ENCODE results near the gene EPHA10. TPM values are rescaled to one million over a fixed set of nuclear protein-coding genes. Genes with fewer than 3 reads are reported as not detected.

The EPHA10 gene
- total RNA-seq, 2 donors from 2014 or later: 0.22 TPM; not detected in 1

DNA sequence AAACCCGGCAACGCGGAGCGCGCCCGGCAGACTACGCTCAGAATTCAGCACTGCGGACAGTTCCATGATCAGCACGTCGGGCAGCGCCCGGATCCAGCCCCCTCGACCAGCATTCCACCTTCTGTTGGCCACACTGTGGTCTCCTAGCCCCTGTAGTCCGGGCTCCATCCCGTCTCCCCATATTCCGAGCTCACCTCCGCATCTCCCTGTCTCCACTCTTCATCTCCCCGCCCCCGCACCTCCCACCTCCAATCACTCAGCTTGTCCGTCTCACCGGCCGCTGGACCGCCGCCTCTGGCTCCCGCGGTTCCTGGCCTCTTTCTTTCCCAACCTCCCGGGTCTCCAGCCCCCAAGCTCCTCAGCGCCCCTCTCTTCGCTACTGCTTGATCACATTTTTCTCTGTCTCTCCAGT is 500 bp downstream of the EPHA10 start:
- no peak for DNase-seq (ENCODE audit: low spot score)
- Histone ChIP-seq H3K27me3 (peaks cover 3 to 27% of the 10 kb centered on the region in 2 donors), H3K4me3 (no peak overlapping the region), H3K36me3 (no peaks in the 10 kb centered on the region), H3K4me1 (peaks cover 0 to 4% of the 10 kb centered on the region in 2 donors), H3K9me3 (no peaks in the 10 kb centered on the region), H3K27ac (no peak overlapping the region)
- TF ChIP-seq, protein P1, sequence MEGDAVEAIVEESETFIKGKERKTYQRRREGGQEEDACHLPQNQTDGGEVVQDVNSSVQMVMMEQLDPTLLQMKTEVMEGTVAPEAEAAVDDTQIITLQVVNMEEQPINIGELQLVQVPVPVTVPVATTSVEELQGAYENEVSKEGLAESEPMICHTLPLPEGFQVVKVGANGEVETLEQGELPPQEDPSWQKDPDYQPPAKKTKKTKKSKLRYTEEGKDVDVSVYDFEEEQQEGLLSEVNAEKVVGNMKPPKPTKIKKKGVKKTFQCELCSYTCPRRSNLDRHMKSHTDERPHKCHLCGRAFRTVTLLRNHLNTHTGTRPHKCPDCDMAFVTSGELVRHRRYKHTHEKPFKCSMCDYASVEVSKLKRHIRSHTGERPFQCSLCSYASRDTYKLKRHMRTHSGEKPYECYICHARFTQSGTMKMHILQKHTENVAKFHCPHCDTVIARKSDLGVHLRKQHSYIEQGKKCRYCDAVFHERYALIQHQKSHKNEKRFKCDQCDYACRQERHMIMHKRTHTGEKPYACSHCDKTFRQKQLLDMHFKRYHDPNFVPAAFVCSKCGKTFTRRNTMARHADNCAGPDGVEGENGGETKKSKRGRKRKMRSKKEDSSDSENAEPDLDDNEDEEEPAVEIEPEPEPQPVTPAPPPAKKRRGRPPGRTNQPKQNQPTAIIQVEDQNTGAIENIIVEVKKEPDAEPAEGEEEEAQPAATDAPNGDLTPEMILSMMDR (IDR thresholded peaks at IDR 0.05): no peak

DNA sequence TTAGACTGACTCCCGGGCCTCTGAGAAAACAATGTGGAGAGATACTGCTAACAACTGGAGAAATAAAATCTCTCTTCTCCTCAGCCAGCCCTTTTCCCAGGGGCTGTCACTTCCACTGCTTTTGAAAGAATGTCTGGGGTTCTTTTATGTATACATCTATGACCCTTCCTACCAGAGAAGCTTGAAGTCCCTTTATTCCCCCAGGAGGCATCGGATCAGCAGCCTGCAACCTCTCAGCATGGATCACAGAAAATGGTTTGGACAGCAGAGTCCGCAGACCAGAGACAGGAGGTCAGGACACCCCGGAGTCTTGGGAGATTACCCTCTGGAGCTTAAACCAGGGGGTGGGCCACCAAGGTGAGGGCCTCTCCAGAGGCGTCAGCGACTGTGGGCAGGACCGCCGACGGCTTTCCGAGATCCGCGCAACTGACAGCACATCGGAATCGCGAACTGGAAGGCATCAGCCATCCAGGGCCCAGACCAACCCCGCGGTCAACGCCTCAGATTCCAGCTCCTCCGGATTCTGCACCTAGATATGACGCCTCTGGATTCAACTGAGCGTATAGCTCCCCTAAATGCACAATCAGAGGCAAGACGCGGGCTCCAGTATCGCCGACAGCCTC is 1.0 kb downstream of the EPHA10 start:
- peaks cover 3 to 27% of the 10 kb centered on the region in 2 donors for H3K27me3 ChIP-seq
- TF ChIP-seq, protein P1 (IDR thresholded peaks at IDR 0.05): no peak
- DNase-seq (ENCODE audit: low spot score): no peak
- H3K4me1 ChIP-seq: peaks cover 0 to 4% of the 10 kb centered on the region in 2 donors
- H3K36me3 ChIP-seq: no peaks in the 10 kb centered on the region
- no peak overlapping the region for H3K27ac ChIP-seq
- H3K4me3 ChIP-seq: no peak overlapping the region
- H3K9me3 ChIP-seq: no peaks in the 10 kb centered on the region

DNA sequence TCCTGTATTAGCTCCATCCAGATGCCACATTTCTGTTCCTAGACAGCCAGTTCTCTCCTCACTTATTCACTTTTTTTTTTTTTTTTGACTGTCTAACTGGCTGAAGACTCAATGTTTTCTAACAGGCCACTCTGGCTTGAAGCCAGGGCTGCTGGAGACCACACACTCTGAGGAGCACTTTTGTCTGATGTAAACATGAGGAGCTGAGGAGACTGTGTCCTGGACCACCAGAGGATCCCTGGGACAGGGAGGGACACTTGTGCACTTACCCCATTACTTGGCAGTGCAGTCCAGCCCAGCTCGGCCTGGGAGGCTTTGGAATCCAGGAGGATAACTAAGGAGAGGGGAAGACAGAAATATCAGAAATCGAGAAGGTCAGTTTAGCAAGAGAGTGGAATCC is 2.4 kb downstream of the EPHA10 start:
- H3K9me3 ChIP-seq: no peaks in the 10 kb centered on the region
- no peak overlapping the region for H3K27ac ChIP-seq
- DNase-seq (ENCODE audit: low spot score): no peak
- H3K36me3 ChIP-seq: no peaks in the 10 kb centered on the region
- H3K27me3 ChIP-seq: peaks cover 3 to 27% of the 10 kb centered on the region in 2 donors
- TF ChIP-seq, protein P1 (IDR thresholded peaks at IDR 0.05): no peak
- H3K4me1 ChIP-seq: peaks cover 0 to 4% of the 10 kb centered on the region in 2 donors
- no peak overlapping the region for H3K4me3 ChIP-seq

DNA sequence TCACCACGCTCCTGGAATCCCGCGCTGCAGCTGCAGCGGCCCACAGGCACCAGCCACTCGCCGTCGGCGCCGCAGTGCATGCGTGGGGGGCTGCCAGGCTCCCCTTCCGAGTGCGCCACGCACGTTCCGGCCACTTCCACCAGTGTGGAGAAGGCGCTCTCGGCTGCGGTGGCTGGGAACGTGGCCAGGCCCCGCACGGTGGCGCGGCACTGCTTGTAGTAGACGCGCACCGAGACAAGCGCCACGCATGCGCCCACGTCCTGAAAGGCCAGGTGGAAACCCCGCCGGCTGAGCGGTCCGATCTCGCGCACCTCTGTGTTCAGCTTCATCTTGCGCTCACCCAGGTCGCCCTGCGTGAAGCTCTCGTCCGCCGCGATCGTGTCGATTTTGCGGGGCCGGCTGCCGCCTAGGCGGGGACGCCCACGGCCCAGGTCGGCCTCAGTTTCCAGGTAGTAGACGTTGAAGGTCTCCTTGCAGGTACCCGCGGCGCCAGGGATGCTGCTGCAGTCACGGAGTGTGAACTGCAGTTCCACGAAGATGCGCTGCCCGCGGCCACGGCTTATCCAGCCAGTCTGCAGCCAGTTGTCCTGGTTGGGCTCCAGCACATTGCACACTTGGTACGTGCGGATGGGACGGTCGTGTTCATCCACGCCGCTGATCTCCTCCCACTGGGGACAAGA is 3.4 kb downstream of the EPHA10 start:
- no peaks in the 10 kb centered on the region for H3K36me3 ChIP-seq
- no peak overlapping the region for H3K27ac ChIP-seq
- H3K4me3 ChIP-seq: no peak overlapping the region
- H3K9me3 ChIP-seq: no peaks in the 10 kb centered on the region
- no peak for DNase-seq (ENCODE audit: low spot score)
- TF ChIP-seq, protein P1 (IDR thresholded peaks at IDR 0.05): no peak
- peaks cover 3 to 25% of the 10 kb centered on the region in 2 donors for H3K27me3 ChIP-seq
- H3K4me1 ChIP-seq: peaks cover 0 to 4% of the 10 kb centered on the region in 2 donors

DNA sequence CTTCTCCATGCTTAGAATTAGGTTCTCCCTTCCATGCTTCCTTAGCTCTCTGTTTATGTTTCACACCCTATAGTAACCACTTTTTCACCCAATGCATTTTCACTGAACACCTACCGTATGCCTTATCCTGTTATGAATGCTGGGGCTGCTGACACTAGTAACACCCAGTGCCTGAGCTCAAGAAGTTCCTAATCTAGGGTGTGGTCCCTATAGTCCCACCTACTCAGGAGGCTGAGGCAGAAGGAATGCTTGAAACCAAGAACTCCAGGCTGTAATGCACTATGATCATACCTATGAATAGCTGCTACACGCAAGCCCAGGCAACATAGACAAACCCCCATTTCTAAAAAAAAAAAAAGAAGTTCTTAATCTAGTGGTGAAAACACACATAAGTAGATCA is 5.5 kb downstream of the EPHA10 start:
- DNase-seq (ENCODE audit: low spot score): no peak
- Histone ChIP-seq H3K4me1 (no peaks in the 10 kb centered on the region), H3K27ac (no peak overlapping the region), H3K36me3 (no peaks in the 10 kb centered on the region), H3K9me3 (no peaks in the 10 kb centered on the region), H3K4me3 (no peak overlapping the region), H3K27me3 (peaks cover 0 to 6% of the 10 kb centered on the region in 2 donors)
- TF ChIP-seq, protein P1 (IDR thresholded peaks at IDR 0.05): no peak
